ENCODE results near the gene SOX30.

The SOX30 gene

DNA sequence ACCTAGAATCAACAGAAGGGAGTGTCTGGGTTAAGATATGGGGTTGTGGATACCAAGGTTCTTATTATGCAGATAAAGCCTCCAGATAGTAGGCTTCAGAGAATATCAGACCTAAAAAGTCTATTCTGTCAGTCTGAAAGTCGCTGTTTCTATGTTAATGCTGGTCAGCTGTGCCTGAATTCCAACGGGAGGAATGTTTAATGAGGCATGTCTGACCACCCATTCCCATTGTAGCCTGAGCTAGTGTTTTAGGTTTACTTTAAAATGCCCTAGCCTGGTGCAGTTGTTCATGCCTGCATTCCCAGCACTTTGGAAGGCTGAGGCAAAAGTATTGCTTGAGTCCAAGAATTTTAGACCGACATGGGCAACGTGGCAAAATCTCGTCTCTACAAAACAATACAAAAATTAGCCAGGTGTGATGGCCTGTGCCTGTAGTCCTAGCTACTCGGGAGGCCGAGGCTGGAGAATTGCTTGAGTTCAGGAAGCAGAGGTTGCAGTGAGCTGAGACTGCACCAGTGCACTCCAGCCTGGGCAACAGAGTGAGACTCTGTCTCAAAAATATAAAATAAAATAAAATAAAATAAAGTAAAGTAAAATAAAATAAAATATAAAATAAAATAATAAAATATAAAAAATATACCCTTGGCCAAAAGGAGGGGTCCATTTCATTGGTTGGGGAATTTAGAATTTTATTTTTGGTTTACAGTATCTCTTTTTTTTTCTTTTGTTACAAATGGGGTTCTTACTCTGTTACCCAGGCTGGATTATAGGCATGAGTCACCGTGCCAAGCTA, 7.8 kb upstream of the SOX30 start:
- no peak for DNase-seq

DNA sequence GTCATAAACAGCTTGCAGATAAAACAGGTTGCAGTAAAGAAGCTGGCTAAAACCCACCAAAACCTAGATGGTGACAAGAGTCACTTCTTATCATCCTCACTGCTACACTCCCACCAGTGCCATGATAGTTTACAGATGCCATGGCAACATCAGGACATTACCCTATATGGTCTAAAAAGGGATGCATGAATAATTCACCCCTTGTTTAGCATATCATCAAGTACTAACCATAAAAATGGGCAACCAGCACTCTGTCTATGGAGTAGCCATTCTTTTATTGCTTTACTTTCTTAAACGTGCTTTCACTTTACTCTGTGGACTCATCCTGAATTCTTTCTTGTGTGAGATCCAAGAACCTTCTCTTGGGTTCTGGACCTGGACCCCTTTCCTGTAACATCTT, 6.7 kb upstream of the SOX30 start:
- DNase-seq, result no peak

DNA sequence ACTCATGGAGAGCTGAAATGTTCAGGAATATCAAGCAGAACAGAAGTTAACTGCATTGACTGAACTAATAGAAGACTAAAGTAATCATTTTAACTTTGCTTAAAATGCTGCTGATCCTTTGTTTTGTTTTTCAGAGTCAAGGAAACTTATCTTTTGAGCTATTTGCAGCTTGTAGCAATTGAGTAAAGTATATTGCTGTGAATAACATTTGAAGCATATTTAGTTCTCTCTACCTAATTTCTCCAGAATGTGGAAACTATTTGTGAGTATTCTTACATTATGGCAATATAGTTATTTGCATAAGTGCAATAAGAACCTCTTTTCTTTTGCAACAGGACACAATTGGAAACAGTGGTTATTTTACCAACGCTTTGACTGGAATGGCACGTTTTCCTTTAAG, 5.3 kb upstream of the SOX30 start:
- no peak for DNase-seq

DNA sequence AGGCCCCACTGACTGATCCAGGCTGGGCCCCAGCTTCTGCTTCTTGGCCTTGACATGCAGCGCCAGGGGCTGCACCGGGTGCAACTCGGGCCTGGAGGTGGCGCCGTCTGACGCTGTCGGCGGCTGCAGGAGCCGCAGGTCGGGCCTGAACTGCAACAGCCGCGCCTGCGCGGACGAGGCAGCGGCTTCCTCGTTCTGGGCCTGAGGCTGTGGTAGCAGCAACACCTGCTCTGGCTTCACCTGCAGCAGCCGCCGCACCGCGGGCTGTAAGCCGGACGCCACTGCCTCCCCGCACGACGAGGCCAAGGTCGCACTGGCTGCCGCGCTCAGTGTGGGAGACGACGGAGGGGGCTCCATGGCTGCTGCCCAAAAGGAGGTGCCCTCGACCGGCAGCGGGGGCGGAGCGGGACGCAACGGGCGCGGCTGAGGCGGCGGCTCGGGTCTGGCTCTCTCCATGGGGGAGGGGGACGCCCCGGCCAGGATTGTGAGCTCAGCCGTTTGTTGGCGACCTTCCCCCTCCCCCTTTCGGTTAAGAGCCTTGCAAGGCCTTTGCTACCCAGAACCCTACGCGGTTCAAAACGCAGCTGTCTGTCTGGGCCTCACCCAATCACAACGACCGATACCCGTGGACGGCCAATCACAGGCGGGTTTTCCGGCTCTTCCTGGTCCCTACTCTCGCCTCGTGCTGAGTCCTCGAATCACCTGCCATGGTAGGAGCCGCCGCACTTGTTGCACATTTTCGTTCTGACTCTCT, 438 bp downstream of the SOX30 start:
- no peak for DNase-seq

DNA sequence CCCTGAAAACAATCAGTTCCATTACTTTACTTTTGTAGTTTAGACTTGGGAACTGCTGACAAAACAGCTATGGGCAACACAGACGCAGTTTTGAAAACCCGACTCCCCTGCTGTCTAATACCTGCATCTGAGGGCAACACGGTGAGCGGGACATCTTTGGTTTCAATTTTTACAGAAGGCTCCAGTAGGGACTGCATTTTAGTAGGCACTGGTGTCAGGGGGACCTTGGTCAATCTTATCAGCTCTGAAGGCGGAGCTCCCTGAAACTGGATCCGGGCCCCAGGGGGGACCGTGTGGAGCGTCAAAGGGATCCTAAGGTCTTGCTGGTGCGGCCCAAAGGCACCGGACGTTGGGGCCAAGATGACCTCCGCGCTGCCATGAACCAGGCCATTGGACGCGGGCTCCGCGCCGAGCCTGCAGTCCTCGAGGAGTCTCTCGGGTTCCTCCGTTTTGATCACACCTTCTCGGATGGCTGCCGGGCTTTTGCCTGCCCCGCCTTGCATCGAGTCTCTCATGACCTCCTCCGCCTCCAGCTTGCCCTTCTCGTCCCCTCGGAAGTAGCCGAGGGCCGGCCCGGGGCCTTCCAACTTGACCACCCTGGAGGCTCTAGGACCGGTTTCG, 1.1 kb downstream of the SOX30 start:
- no peak for DNase-seq

DNA sequence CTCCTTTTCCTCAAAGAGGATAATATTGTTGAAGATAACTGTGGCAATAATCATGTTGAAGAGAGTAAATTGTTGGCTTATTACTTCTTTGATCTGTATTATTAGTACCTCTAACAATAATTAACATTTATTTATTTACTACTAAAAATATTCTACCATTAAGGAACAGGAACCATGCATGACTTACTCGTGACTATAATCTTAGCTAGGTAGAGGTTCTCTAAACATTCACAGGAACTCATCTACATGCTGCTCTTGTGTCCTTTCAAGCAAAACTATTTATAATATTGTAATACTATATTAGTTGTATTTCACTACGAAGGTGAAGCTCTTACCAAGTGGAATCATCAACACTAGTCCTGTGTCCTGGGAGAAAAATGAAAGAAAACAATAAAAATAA, 3.1 kb downstream of the SOX30 start:
- no peak for DNase-seq

DNA sequence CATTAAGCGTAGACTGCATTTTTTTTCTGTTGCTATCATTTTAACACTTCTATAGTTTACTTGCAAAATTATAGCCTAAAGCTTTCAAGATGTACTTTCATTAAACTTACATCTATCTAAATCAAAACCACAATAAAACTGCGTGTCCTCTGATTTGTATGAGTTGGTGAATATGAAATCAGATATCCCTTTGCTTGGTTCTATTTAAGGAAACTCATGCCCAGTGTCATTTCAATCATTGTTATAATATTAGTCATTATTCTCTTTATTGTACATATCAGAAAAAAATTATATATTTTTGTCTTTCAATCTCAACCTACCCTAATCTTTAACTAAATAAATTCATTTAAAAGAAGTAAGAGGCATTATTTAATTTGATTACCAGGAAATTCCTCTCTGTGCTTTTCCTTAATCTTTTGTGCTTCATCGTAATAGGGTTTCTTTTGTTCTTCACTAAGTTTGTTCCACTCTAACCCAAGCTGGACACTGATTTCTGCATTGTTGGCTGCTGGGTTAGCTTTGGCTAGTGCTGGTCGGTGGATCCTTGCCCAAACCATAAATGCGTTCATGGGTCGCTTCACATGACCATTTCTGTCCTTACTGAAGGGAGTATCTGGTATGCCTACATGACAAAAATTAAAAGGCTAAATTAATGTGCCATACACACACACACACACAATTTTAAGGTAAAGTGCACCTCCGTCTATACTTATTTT, 3.8 kb downstream of the SOX30 start:
- no peak for DNase-seq

DNA sequence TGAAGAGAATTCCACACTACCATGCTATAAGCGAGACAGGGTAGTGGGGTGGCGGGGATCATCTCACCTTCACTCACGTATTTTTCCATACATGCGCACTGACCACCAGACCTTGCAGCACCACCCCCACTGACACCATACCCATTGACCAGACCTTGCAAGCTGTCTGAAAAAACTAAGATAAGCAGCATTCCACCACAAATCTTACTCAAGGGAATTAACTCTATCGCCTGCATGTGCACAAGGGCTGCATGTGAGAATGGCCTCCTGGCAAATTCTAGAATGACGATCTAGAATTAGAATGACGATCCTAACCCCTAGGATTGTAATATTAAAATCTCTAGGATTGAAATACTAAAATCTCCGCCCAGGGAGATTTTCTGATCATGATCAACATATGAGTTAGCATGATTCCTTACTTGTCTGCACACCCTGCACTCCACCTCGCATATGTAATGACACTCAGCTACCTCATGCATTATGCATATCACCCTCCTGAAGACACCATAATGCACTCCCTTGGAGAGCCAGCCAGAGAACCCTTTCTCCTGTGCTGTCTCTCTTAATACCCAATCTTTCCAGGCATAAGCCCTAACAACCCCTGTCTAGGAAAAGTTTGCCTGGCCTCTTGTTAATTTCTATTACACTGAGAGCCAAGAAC, 11.7 kb downstream of the SOX30 start:
- DNase-seq, result no peak

DNA sequence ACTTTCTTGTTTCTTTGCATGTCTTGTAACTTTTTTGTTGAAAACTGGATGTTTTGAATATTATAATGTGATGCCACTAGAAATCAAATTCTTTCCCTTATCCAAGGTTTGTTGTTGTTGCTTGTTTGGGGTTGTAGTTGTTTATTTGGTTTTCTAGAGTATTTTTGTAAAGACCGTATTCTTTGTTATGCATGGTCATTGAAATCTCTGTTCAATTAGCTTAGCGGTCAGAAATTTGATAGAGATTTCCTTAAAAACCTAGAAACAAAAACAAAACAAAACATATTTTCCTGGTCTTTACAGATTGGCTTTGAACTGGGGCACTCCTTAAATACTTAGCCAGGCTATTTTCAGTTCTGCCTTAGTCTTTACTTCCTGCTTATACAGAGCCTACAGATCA, 21.9 kb downstream of the SOX30 start:
- DNase-seq, result no peak

DNA sequence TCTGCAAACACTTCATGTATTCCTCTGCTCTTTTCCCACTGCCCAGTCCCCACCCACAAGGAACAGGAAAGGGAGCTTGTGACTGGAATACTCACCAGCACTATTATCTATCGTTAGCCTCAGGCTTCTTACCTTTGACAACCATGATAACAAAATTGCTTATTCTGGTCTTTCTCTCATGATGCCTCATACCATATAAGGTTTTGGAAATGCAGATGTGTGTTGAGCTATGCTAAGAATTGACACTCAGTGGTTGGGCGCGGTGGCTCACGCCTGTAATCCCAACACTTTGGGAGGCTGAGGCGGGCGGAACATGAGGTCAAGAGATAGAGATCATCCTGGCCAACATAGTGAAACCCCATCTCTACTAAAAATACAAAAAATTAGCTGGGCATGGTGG, 25.4 kb downstream of the SOX30 start:
- DNase-seq, result peak; percentile 26

DNA sequence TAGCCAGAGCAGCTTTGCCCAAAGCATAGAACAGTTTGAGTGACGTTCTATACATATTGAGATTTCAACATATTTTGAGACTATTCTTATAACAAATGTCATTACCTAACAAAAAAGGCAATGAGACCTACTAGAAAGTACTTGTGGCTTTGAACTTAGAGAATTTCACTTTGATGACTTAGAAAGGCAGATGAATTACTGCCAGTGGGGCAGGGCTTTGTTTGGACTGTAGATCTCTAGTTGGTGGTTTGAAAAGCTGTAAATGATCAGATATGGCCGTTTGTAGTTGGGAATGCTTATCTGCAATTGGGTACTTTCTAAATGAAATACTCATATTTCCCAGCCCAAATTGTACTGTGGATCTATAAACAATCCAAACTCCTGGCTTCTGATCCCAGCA, 28.1 kb downstream of the SOX30 start:
- no peak for DNase-seq

DNA sequence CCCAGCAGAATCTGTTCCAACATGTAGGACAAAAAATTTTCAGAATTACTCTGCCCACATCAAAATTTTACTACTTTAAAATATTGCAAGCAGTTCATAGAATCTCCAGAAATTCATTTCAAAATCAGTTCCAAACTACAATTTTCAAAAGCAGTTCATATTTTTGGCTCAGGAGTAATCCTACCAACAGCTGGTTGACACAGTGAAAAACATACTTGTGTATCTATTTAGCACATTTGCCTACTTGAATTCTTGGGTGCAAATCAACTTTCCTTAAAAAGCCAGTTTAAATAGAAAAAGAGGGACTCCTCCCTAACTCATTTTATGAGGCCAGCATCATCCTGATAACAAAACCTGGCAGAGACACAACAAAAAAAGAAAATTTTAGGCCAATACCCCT, 31.5 kb downstream of the SOX30 start:
- DNase-seq, result no peak

DNA sequence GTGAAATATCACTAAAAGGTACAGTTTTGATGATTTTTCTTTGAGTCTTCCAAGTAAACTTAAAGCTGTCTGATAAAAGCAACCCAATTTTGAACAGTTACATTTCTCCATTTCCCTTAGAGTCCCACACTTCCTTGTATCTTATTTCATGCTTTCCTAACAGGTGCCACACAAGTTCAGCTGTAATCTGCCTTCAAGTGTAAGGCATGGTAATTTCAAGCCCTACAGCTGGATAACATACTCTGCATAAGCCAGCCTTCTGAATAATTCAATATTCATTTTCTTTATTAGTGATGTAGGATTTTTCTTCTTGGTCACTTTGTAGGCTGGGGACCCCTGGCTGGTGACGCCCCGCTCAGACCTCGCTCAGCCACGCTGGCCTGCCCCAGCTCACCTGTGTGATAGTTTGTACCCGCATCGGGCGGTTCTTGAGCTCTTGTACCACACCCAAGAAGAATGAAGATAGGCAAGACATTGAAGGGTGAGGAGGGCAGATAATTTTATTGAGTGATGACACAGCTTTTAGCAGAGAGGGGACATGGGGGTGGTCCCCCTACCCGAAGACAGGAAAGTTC, 34.0 kb downstream of the SOX30 start:
- DNase-seq, result no peak

DNA sequence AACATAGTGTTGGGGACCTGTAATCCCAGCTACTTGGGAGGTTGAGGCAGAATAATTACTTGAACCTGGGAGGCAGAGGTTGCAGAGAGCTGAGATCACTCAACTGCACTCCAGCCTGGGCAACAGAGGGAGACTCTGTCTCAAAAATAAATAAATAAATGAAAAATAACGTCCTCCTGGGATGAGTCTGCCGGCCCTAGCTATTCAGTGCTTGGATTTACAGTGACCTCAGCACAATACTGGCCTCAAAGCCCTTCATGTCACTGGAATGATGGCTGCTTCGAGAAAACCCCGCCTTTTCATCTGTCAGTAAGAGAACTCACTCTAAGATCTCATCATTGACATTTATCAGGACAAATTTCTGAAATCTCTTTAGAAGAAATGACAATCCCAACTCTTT, 35.5 kb downstream of the SOX30 start:
- no peak for DNase-seq

DNA sequence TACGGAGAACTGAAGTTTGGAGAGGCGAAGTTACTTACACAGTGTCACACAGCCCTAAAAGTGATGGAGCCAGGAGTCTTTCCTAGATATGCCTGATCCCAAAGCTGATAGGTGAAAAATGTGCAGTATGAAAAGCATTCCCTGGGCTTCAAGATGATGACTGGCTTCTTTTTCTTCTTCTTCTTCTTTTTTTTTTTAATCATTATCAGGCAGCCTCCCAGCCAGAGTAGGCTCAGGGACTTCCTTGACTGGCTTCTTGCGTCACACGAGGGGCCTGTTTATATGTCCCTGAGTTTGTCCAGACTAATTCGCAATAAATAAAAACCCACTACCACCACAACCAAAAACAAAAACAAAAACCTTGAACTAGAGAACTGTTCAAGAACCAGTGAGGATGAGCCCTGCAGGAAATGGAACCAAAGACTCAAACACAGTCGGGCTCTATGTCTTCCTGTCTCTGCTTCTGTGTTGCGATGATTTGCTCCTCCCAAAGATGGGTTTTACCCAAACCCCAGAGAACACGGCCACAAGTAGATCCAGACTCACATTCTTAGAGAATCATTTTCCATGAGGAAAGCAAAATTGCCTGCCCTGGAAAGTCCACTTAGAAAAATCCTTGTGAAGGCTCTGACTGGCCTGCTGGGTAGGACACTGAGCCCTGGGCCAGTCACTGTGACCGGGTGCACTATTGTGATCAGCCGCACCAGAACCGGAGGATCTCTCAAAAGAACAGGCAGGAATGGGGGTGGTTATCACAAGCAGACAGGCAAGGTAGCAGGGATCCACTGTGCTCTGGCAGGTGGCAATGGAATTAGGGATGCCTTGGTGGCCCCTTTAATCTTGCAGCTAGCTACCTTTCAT, 38.6 kb downstream of the SOX30 start:
- no peak for DNase-seq

DNA sequence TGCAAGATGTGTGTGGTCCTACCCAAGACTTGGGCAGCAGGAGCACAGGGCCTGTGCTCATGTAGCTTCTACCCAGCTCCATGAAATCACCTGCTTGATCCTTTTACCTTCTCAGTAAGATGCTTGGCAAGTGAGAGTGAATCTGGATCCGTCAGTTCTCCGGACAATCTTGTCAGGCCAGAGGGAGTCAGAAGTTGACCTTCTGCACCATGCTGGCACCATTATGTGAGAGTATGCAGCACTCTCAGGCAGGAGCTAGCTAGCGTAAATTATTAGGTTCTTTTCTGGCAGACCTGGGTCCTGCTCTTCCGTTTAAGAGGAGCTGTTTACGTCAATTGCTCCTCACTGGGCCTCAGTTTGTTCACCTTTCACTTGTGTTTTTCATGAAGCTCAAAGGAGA, 39.7 kb downstream of the SOX30 start:
- no peak for DNase-seq

DNA sequence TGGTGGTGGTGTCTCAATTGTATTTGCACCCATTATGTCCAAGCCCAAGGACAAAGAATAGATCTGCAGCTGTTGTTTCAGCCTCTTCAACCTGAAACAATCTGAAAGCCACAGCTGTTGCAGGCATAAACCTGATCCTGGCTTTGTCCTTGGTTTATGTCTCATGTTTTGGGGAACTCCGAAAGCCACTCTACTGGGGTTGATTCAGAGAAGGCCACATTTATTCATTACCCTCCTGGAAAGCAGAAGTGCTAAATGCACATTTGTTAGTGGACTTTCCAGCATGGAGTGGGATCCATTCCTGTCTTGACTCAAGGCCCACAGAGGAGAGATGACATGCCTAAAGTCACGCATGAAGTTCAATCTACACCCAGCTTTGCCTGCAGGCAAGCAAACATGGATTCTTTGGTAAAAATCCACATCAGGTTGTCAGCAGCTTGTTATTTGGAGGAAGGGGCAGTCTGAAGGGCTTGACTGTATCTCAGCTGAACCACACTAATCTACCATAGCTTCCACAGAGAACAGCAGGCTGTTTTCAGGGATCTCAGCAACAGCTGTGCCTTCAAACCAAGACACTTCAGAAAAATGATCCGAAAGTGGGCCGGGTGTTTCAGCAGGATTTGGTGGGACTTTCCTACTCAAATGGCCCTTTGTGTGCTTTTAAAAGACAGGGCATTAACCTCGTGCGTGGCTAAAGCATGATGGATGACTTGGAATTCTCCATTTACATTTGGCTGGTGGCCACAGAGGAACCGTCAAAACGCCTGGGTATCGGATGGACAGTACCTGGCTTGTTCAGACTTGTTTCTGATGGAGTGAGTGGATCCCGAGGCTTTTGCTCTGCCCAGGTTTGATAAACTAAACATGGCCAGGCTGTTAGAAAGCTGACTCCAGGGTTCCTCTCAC, 40.4 kb downstream of the SOX30 start:
- no peak for DNase-seq

DNA sequence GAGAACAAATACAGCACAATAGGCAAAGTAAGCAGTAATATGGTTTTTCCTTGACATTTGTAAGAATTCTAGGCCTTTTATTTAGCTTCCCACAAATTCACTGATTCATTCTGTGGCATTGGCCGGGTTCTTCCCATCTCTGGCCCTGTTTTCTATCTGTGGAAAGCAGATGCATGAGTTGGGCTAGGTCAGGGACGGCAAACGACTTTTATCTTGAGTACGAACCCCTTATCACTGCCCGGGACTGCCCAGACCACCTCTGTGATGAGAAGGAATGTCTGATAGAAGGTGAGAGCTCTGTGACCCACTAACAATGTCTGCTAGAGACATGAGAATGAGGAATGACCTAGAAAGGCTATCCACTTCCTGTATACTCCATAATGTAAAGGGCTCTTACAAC, 41.2 kb downstream of the SOX30 start:
- DNase-seq, result no peak

DNA sequence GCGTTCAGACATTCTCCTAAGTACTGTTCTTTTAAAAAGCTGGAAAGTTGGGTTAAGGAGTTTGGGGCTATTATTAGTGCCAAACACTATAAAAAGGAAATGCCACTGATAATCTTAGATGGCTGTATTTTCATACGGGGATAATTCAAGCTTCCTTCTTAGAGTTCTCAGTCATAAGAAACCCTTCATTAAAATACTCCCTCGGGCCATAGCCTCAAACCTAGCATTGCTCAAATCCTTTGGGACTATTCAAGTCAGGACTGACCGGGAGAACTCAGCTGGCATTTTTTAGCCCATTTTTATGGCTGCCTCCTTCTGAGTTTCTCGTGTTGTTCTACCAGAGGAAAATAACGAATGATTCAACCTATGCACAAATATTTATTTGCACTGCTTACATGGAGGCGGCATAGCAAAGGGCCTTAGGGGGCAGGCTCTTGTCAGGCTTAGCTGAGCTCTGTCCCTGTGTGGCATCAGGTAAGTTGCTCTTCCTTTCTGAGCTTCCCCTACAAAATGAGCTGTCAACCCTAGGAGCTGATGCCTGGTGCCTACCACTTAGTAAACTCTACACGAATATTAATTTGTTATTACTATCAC, 43.2 kb downstream of the SOX30 start:
- no peak for DNase-seq
